RPMI7951 (cell line): Measurements from ENCODE around the gene RETREG1. TPM values are rescaled to one million over a fixed set of nuclear protein-coding genes. Genes with fewer than 3 reads are reported as not detected.
"Not testable (repeated sequence)": the region's sequence is repeated elsewhere in the genome, so short reads cannot be mapped to it uniquely, and the experiment has no call there.

Experiments
- DNase-seq: peaks from one replicate; pipeline ENCODE4 v3.0.0-alpha.2; 2012; ENCODE audit warnings: low read depth
- total RNA-seq: library from RNA; depleted of rRNA; stranded (reverse); fragments of >200 nt; shearing (Covaris generic); gene quantifications from 2 replicates; pipeline ENCODE4 v1.2.3, GENCODE V29; 2014; rRNA removed

Gene RETREG1, protein sequence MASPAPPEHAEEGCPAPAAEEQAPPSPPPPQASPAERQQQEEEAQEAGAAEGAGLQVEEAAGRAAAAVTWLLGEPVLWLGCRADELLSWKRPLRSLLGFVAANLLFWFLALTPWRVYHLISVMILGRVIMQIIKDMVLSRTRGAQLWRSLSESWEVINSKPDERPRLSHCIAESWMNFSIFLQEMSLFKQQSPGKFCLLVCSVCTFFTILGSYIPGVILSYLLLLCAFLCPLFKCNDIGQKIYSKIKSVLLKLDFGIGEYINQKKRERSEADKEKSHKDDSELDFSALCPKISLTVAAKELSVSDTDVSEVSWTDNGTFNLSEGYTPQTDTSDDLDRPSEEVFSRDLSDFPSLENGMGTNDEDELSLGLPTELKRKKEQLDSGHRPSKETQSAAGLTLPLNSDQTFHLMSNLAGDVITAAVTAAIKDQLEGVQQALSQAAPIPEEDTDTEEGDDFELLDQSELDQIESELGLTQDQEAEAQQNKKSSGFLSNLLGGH
- 2.8 TPM in 2 replicates for total RNA-seq

GRCh38 chr5:16616536-16617273, at the start of gene RETREG1:
Gene RETREG1 (minus strand): TSS chr5:16616997. CDS start chr5:16616971, 26 bp downstream.
- peak; percentile 38 for DNase-seq

- no peak for DNase-seq
Measured at GRCh38 chr5:16666130-16666882, 49.5 kb upstream of the RETREG1 start.

GRCh38 chr5:16665601-16666000, 48.8 kb upstream of the RETREG1 start:
- DNase-seq: no peak

- no peak for DNase-seq
Measured at GRCh38 chr5:16664368-16664767, 47.6 kb upstream of the RETREG1 start.

GRCh38 chr5:16663840-16664239, 47.0 kb upstream of the RETREG1 start:
- no peak for DNase-seq

GRCh38 chr5:16661713-16662112, 44.9 kb upstream of the RETREG1 start:
- DNase-seq: no peak

GRCh38 chr5:16660982-16661381, 44.2 kb upstream of the RETREG1 start:
- no peak for DNase-seq

GRCh38 chr5:16659536-16659935, 42.7 kb upstream of the RETREG1 start:
- no peak for DNase-seq

- DNase-seq: peak; percentile 42
Measured at GRCh38 chr5:16656561-16657191, 39.9 kb upstream of the RETREG1 start.

DNA sequence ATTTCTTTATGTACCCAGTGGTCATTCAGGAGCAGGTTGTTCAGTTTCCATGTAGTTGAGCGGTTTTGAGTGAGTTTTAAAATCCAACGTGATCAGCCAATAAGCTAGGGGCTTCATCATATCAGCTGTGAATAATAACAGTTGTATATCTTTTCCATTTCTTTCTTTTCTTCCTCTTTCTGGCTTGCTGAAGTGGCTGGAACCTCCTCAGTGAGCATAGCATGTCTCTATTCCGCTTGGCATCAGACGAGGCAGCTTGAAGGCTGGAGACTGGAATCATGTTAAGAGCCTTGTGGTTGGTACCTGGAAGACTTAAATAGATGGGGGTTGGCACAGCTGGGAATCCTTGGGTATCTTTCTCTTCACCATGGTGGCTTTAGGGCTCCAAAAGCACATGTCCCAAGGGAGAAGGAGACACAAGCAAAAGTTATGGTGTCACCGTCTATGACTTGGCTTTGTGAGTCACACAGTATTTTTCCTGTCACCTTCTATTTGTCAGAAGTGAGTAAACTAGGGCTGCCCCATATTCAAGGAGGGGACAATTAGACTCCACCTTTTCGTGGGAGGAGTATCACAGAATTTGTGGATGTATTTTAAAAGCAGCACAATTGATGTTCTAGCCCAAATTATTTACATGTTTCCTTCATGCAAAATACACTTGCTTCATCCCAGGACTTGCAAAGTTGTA, 38.0 kb upstream of the RETREG1 start:
- DNase-seq: no peak

DNA sequence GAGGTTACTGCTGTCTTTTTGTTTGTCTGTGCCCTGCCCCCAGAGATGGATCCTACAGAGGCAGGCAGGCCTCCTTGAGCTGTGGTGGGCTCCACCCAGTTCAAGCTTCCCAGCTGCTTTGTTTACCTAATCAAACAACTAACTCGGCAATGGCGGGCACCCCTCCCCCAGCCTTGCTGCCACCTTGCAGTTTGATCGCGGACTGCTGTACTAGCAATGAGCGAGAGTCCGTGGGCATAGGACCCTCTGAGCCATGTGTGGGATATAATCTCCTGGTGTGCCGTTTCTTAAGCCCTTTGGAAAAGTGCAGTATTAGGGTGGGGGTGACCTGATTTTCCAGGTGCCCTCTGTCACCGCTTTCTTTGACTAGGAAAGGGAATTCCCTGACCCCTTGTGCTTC, 31.9 kb upstream of the RETREG1 start:
- DNase-seq: not testable (repeated sequence)

DNA sequence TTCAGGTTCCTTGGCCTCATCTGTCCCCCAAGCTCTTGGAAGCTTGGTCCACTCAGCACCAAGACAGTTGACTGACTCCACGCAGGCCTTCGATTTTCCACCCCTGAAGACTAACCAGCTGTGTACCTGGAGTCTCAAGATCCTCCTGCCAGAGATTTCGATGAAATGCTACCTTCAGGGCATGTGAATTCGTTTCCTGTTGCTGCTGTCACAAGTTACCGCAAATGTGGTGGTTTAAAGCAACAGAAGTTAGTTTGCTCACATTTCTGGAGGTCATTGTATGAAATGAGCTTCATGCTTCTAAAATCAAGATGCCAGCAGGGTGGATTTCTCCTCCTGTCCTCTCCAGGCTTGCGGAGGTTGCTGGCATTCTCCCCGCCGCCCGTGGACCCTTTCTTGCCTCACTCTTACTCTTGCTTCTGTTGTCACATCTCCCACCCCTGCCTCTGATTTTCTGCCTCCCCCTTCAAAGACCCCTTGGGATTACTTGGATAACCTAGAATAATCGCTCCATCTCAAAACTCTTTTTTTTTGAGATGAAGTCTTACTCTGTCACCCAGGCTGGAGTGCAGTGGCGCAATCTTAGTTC, 27.6 kb upstream of the RETREG1 start:
- DNase-seq: no peak

DNA sequence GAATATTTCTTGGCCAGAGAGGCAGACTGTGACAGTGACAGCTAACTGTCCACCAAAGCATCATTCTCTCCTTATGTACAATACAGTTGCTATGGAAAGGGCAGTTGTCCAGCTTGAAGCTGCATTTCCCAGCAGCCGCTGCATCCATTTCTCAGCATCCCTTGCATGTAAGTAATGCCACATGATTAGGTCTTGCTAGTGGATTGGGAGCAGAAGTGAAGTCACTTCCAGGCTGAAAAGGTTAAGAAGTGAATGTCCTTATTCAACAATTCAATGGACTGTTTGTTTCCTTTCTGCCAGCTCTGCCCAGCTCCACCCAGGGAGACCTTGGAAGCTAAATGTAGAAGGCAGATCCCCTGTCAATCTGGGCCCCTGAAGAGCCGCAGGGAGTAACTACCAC, 26.1 kb upstream of the RETREG1 start:
- peak; percentile 8 for DNase-seq

GRCh38 chr5:16639206-16639605, 22.4 kb upstream of the RETREG1 start:
- no peak for DNase-seq

DNA sequence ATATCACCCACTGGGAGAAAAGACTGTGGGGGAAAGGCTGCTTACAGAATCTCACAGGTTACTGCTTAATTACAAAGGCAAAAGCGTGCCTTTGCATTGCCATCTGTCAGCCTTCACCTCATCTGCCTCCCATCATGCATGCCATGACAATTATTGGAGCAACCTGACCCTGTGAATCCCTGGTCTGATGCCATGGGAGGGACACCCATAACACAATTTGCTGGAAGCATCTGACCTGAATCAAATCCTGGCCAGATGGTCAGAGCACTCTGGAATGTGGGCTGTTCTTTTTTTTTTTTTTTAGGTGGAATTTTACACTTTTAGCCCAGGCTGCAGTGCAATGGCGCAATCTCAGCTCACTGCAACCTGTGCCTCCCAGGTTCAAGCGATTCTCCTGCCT, 11.6 kb upstream of the RETREG1 start:
- DNase-seq: peak; percentile 16

GRCh38 chr5:16626696-16627264, 10.0 kb upstream of the RETREG1 start:
- peak; percentile 39 for DNase-seq

DNA sequence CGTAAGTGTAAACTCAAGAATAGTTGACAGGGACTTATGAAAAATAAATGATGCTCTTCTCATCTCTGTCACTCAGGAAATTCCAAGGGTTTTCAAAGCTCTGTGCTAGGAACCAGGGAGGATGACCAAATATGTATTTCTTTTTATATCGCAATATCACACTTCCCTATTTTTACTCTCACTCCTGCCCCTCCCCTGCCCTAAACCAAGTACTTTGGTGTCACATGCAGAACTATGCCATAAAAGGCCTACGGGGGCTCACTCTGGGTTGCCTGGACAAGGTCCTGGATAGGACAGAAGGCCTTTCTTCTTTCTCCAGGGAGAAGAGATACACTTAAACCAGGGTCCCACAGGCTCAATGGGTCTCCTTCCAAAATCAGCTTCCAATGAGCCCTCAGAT, 8.3 kb upstream of the RETREG1 start:
- no peak for DNase-seq

DNA sequence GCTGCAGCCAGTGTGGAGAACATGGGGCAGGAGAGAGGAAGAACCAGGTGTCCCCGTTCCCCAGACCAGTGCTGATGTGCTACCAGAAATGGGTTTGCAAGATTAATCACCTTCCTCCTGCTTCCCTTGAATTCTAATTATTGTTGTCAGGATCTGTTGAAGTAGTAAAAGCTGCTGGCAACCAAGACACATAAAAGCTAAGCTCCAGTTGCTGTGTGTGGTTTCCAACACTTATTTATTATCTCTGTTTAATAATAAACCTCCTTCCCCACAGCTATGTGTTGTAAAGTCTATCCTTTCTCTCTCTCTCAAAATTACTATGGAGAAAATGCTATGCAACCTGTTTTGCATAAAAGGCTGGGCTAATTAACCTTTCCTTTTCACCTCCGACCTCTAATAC, 2.3 kb upstream of the RETREG1 start:
- no peak for DNase-seq

GRCh38 chr5:16618138-16618897, 1.5 kb upstream of the RETREG1 start:
- DNase-seq: no peak
